Liver (tissue), 9 donors: ENCODE data around the gene PLEKHA5. TPM values are rescaled to one million over a fixed set of nuclear protein-coding genes. Genes with fewer than 3 reads are reported as not detected.

Experiments
- DNase-seq: peaks from one replicate; pipeline ENCODE4 v3.0.0-alpha.2; 2017; ENCODE audit warnings: low spot score
- H3K27ac ChIP-seq, 2 donors: one replicate each; pipeline ENCODE4 v1.7.0; 2013; ENCODE audit warnings: inconsistent platforms in 2 of 2, low read length in 2 of 2, control low read depth in 1 of 2, low read depth in 1 of 2, mild to moderate bottlenecking in 1 of 2
- H3K27me3 ChIP-seq, 4 donors: one replicate each; pipeline versions ENCODE4 v1.6.1 to v1.7.0; 2013; ENCODE audit warnings: low read length in 3 of 4, inconsistent platforms in 1 of 4, mild to moderate bottlenecking in 1 of 4, moderate library complexity in 1 of 4; ENCODE audit not compliant: control insufficient read depth in 4 of 4, insufficient read depth in 4 of 4
- H3K36me3 ChIP-seq, 4 donors: one replicate each; pipeline versions ENCODE4 v1.6.1 to v1.7.0; 2013; ENCODE audit warnings: low read length in 3 of 4, mild to moderate bottlenecking in 3 of 4, low read depth in 1 of 4, moderate library complexity in 1 of 4; ENCODE audit not compliant: control insufficient read depth in 4 of 4, insufficient read depth in 3 of 4
- H3K4me1 ChIP-seq, 4 donors: one replicate each; pipeline versions ENCODE4 v1.6.1 to v1.7.0; 2013; ENCODE audit warnings: low read length in 3 of 4, mild to moderate bottlenecking in 3 of 4, moderate library complexity in 1 of 4; ENCODE audit not compliant: control insufficient read depth in 4 of 4, insufficient read depth in 4 of 4
- H3K4me3 ChIP-seq, 3 donors: one replicate each; pipeline versions ENCODE4 v1.6.1 to v1.7.0; 2013; ENCODE audit warnings: low read length in 3 of 3, control low read depth in 1 of 3, low read depth in 1 of 3, mild to moderate bottlenecking in 1 of 3
- H3K9ac ChIP-seq, 2 donors: one replicate each; pipeline ENCODE4 v1.7.0; 2013; ENCODE audit warnings: low read length in 2 of 2, mild to moderate bottlenecking in 2 of 2, moderate library complexity in 2 of 2, control low read depth in 1 of 2, low read depth in 1 of 2
- H3K9me3 ChIP-seq, 4 donors: one replicate each; pipeline versions ENCODE4 v1.6.1 to v1.7.0; 2013; ENCODE audit warnings: low read length in 3 of 4; ENCODE audit not compliant: control insufficient read depth in 4 of 4
- EGR1 ChIP-seq, 2 donors: IDR thresholded peaks; 2 replicates each; pipeline ENCODE4 v1.6.1; 2016 to 2018; ENCODE audit warnings: antibody characterized with exemption in 2 of 2, low read depth in 2 of 2
- FOXA1 ChIP-seq: IDR thresholded peaks from 2 replicates; pipeline ENCODE4 v1.6.1; 2016; ENCODE audit warnings: antibody characterized with exemption
- FOXA2 ChIP-seq: IDR thresholded peaks from 2 replicates; pipeline ENCODE4 v1.6.1; 2016; ENCODE audit warnings: antibody characterized with exemption
- GABPA ChIP-seq, 2 donors: IDR thresholded peaks in 1 of 2; conservative IDR thresholded peaks in 1 of 2; 2 replicates each; pipeline ENCODE4 v1.6.1; 2016; ENCODE audit warnings: antibody characterized with exemption in 2 of 2, mild to moderate bottlenecking in 1 of 2, moderate library complexity in 1 of 2
- HNF4A ChIP-seq, 2 donors: conservative IDR thresholded peaks; 2 replicates each; pipeline ENCODE4 v1.6.1; 2016; ENCODE audit warnings: antibody characterized with exemption in 2 of 2, mild to moderate bottlenecking in 2 of 2
- HNF4G ChIP-seq: IDR thresholded peaks from 2 replicates; pipeline ENCODE4 v1.6.1; 2016; ENCODE audit warnings: antibody characterized with exemption
- JUND ChIP-seq, 2 donors: IDR thresholded peaks; 2 replicates each; pipeline ENCODE4 v1.6.1; 2016; ENCODE audit warnings: antibody characterized with exemption in 2 of 2
- NR2F2 ChIP-seq: IDR thresholded peaks from 2 replicates; pipeline ENCODE4 v1.6.1; 2016; ENCODE audit warnings: antibody characterized with exemption
- RAD21 ChIP-seq, 2 donors: IDR thresholded peaks; 2 replicates each; pipeline ENCODE4 v1.6.1; 2016; ENCODE audit warnings: antibody characterized with exemption in 2 of 2, mild to moderate bottlenecking in 2 of 2
- RXRA ChIP-seq, 2 donors: IDR thresholded peaks; 2 replicates each; pipeline ENCODE4 v1.6.1; 2017 to 2018; ENCODE audit warnings: antibody characterized with exemption in 2 of 2, mild to moderate bottlenecking in 1 of 2
- SP1 ChIP-seq: IDR thresholded peaks from 2 replicates; pipeline ENCODE4 v1.6.1; 2018; ENCODE audit warnings: antibody characterized with exemption, mild to moderate bottlenecking
- TAF1 ChIP-seq: conservative IDR thresholded peaks from 2 replicates; pipeline ENCODE4 v1.6.1; 2016; ENCODE audit warnings: antibody characterized with exemption, mild to moderate bottlenecking
- YY1 ChIP-seq: IDR thresholded peaks from 2 replicates; pipeline ENCODE4 v1.6.1; 2016; ENCODE audit warnings: antibody characterized with exemption, mild to moderate bottlenecking
- WGBS: extraction: QIAGEN DNeasy Blood & Tissue Kit; methylation state at CpG from one replicate; pipeline ENCODE4 v1.1.7; 2013; 5-methylcytosine and 5-hydroxymethylcytosine counted together
- polyA plus RNA-seq, 2 donors: library from polyadenylated mRNA; stranded (reverse) in 1 of 2; unstranded in 1 of 2; fragments of 200-250 nt in 1 of 2; fragments of >200 nt in 1 of 2; fragmentation: Nextera tagmentation in 1 of 2; extraction: Ambion mirVana in 1 of 2; gene quantifications; one replicate each; pipeline versions ENCODE4 v1.2.1 to v1.2.3, GENCODE V29; 2013 to 2015
- total RNA-seq, 2 donors: library from RNA; depleted of rRNA; stranded (reverse); fragments of >200 nt; gene quantifications; one replicate each; pipeline ENCODE4 v1.2.3, GENCODE V29; 2014
- TF ChIP-seq, protein P1 (sequence below): IDR thresholded peaks from 2 replicates; pipeline ENCODE4 v1.6.1; 2016; ENCODE audit warnings: antibody characterized with exemption, mild to moderate bottlenecking
- TF ChIP-seq, protein P2 (sequence below): fragments of 150-350 bp; IDR thresholded peaks from 2 replicates; pipeline ENCODE4 v1.5.1; 2017; ENCODE audit warnings: improper control_type of control experiment, low read depth, low read length; ENCODE audit not compliant: missing input control
- TF ChIP-seq, protein P3 (sequence below): IDR thresholded peaks from 2 replicates; pipeline ENCODE4 v1.6.1; 2016; ENCODE audit warnings: antibody characterized with exemption
- TF ChIP-seq, protein P4 (sequence below): IDR thresholded peaks from 2 replicates; pipeline ENCODE4 v1.6.1; 2016; ENCODE audit warnings: antibody characterized with exemption
- TF ChIP-seq, protein P5 (sequence below): IDR thresholded peaks from 2 replicates; pipeline ENCODE4 v1.6.1; 2016; ENCODE audit warnings: antibody characterized with exemption
- donor health status: healthy.
- donor health status: healthy.
- donor health status: healthy.
- donor health status: healthy.
- donor health status: healthy.

PLEKHA5 gene
- total and polyA plus RNA-seq, 4 donors, result 4.6 to 25.5 (median 16.8) TPM

DNA sequence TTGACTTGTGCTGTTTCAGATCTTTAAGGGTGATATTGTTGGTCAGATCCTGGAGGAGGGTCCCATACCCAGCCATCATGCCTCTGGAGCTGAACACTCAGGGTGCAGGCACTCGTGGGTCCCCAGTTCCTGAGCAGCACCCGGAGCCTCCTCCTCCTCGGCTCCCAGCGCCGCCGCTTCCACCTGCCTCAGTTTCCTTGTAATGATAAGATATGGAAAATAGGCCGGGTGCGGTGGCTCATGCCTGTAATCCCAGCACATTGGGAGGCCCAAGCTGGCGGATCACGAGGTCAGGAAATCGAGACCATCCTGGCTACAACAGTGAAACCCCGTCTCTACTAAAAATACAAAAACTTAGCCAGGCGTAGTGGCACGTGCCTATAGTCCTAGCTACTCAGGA is 289.6 kb downstream of the PLEKHA5 start:
- no peak for DNase-seq
- H3K27ac ChIP-seq, result no peak overlapping the region
- TF ChIP-seq FOXA1, result no peak
- TF ChIP-seq, protein P1, sequence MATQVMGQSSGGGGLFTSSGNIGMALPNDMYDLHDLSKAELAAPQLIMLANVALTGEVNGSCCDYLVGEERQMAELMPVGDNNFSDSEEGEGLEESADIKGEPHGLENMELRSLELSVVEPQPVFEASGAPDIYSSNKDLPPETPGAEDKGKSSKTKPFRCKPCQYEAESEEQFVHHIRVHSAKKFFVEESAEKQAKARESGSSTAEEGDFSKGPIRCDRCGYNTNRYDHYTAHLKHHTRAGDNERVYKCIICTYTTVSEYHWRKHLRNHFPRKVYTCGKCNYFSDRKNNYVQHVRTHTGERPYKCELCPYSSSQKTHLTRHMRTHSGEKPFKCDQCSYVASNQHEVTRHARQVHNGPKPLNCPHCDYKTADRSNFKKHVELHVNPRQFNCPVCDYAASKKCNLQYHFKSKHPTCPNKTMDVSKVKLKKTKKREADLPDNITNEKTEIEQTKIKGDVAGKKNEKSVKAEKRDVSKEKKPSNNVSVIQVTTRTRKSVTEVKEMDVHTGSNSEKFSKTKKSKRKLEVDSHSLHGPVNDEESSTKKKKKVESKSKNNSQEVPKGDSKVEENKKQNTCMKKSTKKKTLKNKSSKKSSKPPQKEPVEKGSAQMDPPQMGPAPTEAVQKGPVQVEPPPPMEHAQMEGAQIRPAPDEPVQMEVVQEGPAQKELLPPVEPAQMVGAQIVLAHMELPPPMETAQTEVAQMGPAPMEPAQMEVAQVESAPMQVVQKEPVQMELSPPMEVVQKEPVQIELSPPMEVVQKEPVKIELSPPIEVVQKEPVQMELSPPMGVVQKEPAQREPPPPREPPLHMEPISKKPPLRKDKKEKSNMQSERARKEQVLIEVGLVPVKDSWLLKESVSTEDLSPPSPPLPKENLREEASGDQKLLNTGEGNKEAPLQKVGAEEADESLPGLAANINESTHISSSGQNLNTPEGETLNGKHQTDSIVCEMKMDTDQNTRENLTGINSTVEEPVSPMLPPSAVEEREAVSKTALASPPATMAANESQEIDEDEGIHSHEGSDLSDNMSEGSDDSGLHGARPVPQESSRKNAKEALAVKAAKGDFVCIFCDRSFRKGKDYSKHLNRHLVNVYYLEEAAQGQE, result no peak
- TF ChIP-seq SP1, result no peak
- no peak for TF ChIP-seq TAF1
- TF ChIP-seq RAD21 (IDR thresholded peaks at IDR 0.05), result no peak
- TF ChIP-seq FOXA2, result no peak
- no peak for TF ChIP-seq RXRA (IDR thresholded peaks at IDR 0.05)
- TF ChIP-seq, protein P2, sequence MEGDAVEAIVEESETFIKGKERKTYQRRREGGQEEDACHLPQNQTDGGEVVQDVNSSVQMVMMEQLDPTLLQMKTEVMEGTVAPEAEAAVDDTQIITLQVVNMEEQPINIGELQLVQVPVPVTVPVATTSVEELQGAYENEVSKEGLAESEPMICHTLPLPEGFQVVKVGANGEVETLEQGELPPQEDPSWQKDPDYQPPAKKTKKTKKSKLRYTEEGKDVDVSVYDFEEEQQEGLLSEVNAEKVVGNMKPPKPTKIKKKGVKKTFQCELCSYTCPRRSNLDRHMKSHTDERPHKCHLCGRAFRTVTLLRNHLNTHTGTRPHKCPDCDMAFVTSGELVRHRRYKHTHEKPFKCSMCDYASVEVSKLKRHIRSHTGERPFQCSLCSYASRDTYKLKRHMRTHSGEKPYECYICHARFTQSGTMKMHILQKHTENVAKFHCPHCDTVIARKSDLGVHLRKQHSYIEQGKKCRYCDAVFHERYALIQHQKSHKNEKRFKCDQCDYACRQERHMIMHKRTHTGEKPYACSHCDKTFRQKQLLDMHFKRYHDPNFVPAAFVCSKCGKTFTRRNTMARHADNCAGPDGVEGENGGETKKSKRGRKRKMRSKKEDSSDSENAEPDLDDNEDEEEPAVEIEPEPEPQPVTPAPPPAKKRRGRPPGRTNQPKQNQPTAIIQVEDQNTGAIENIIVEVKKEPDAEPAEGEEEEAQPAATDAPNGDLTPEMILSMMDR, result no peak
- TF ChIP-seq, protein P3, sequence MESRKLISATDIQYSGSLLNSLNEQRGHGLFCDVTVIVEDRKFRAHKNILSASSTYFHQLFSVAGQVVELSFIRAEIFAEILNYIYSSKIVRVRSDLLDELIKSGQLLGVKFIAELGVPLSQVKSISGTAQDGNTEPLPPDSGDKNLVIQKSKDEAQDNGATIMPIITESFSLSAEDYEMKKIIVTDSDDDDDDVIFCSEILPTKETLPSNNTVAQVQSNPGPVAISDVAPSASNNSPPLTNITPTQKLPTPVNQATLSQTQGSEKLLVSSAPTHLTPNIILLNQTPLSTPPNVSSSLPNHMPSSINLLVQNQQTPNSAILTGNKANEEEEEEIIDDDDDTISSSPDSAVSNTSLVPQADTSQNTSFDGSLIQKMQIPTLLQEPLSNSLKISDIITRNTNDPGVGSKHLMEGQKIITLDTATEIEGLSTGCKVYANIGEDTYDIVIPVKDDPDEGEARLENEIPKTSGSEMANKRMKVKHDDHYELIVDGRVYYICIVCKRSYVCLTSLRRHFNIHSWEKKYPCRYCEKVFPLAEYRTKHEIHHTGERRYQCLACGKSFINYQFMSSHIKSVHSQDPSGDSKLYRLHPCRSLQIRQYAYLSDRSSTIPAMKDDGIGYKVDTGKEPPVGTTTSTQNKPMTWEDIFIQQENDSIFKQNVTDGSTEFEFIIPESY, result no peak
- no peak for TF ChIP-seq GABPA (IDR thresholded peaks at IDR 0.05 in 1 of 2, conservative IDR thresholded peaks at IDR 0.05 in 1 of 2)
- TF ChIP-seq, protein P4, sequence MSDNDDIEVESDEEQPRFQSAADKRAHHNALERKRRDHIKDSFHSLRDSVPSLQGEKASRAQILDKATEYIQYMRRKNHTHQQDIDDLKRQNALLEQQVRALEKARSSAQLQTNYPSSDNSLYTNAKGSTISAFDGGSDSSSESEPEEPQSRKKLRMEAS, result no peak
- TF ChIP-seq HNF4G, result no peak
- TF ChIP-seq JUND (IDR thresholded peaks at IDR 0.05), result no peak
- TF ChIP-seq, protein P5, sequence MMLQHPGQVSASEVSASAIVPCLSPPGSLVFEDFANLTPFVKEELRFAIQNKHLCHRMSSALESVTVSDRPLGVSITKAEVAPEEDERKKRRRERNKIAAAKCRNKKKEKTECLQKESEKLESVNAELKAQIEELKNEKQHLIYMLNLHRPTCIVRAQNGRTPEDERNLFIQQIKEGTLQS, result no peak
- no peak for TF ChIP-seq HNF4A (conservative IDR thresholded peaks at IDR 0.05)
- TF ChIP-seq EGR1 (IDR thresholded peaks at IDR 0.05; ENCODE audit: low read depth in 2 of 2), result no peak
- no peak for TF ChIP-seq NR2F2
- no peak for TF ChIP-seq YY1
- no peaks in the 10 kb centered on the region for H3K4me1 ChIP-seq
- H3K4me3 ChIP-seq, result no peak overlapping the region
- H3K36me3 ChIP-seq, result no peaks in the 10 kb centered on the region
- 93% methylated on average over 14 of the region's 14 CpGs for WGBS
- no peaks in the 10 kb centered on the region for H3K27me3 ChIP-seq
- H3K9me3 ChIP-seq, result no peaks in the 10 kb centered on the region
- no peak overlapping the region for H3K9ac ChIP-seq
